ENCODE data around the gene PPP1R9B.

- TF ChIP-seq CTCF (conservative IDR thresholded peaks at IDR 0.05) (no peak), ZFX (IDR thresholded peaks at IDR 0.05) (no peak)
Observed at GRCh38 chr17:50184611-50185398, 34.3 kb upstream of the PPP1R9B start.

Data from C4-2B (cell line).